Endothelial cell of umbilical vein (primary cell): Measurements from ENCODE around the gene ANGPTL7. TPM values are rescaled to one million over a fixed set of nuclear protein-coding genes. Genes with fewer than 3 reads are reported as not detected.

Experiments used
- BruUV-seq: library from RNA; stranded (reverse); fragments of 400-500 nt; replicated peaks from 2 replicates; lab custom pipeline; 2021; lab: Mats Ljungman, UMichigan
- CTCF ChIA-PET: fragments of 300-600, 350-600 bp; sonication (Branson Sonifier 250); formaldehyde crosslinking; loops from one replicate; lab custom pipeline; 2021; ENCODE audit warnings: antibody characterized with exemption, inconsistent platforms; lab: Charles Lee
- POLR2A ChIA-PET: fragments of 300-600, 350-600 bp; sonication (Branson Sonifier 250); formaldehyde crosslinking; loops from one replicate; lab custom pipeline; 2021; ENCODE audit warnings: antibody characterized with exemption, inconsistent platforms; lab: Charles Lee
- DNase-seq: peaks from one replicate; pipeline ENCODE4 v3.0.0-alpha.2; 2011; ENCODE audit warnings: low read depth, low spot score
- FAIRE-seq: peaks from 2 replicates; lab custom pipeline; 2011; peaks lifted over from hg19 to GRCh38; lab: Jason Lieb, UNC
- H2AFZ ChIP-seq: 2 replicates; pipeline ENCODE4 v1.6.0; 2012; ENCODE audit warnings: low read depth, low read length, control low read depth, inconsistent platforms
- H3K27ac ChIP-seq: 2 replicates; pipeline ENCODE4 v1.5.1; 2011; ENCODE audit warnings: low read depth, mild to moderate bottlenecking, control low read depth, low read length, moderate library complexity; ENCODE audit not compliant: insufficient read depth
- H3K27me3 ChIP-seq, 2 experiments: 2 replicates each; pipeline versions ENCODE4 v1.6.0 to v1.6.1; 2011; ENCODE audit warnings: low read length in 2 of 2, mixed read lengths in 1 of 2; ENCODE audit not compliant: control insufficient read depth in 2 of 2, insufficient read depth in 2 of 2
- H3K36me3 ChIP-seq, 2 experiments: 2 replicates in 1 of 2; 3 replicates in 1 of 2; pipeline ENCODE4 v1.5.1; 2011; ENCODE audit warnings: low read length in 2 of 2, mild to moderate bottlenecking in 1 of 2, moderate library complexity in 1 of 2; ENCODE audit not compliant: control insufficient read depth in 2 of 2, insufficient read depth in 2 of 2; ENCODE audit errors: extremely low read depth in 1 of 2
- H3K4me1 ChIP-seq: 3 replicates; pipeline ENCODE4 v1.5.1; 2011; ENCODE audit warnings: mild to moderate bottlenecking, low read length; ENCODE audit not compliant: control insufficient read depth, insufficient read depth; ENCODE audit errors: extremely low read depth
- H3K4me2 ChIP-seq: 2 replicates; pipeline ENCODE4 v1.6.1; 2011; ENCODE audit warnings: low read length, control low read depth, mixed read lengths; ENCODE audit not compliant: insufficient read depth
- H3K4me3 ChIP-seq, 3 experiments: fragments of 200-600 bp in 1 of 3; sonication (generic), shearing (Covaris generic) in 1 of 3; replicated peaks in 1 of 3; 2 replicates each; pipeline ENCODE4 v1.5.1; 2011 to 2016; ENCODE audit warnings: control low read depth in 3 of 3, low read length in 3 of 3, mild to moderate bottlenecking in 2 of 3, inconsistent platforms in 1 of 3, low read depth in 1 of 3, moderate library complexity in 1 of 3; ENCODE audit not compliant: insufficient read depth in 1 of 3
- H3K79me2 ChIP-seq: 2 replicates; pipeline ENCODE4 v1.6.0; 2012; ENCODE audit warnings: low read length, inconsistent platforms; ENCODE audit not compliant: control insufficient read depth, insufficient read depth
- H3K9ac ChIP-seq: replicated peaks from 2 replicates; pipeline ENCODE3; 2011; ENCODE audit warnings: low read length, control low read depth; ENCODE audit not compliant: insufficient read depth; ENCODE audit errors: extremely low read depth
- H3K9me1 ChIP-seq: replicated peaks from 3 replicates; pipeline ENCODE4 v1.6.0; 2011; ENCODE audit warnings: mild to moderate bottlenecking, low read length; ENCODE audit not compliant: control insufficient read depth, insufficient read depth; ENCODE audit errors: extremely low read depth
- H3K9me3 ChIP-seq: replicated peaks from 2 replicates; pipeline ENCODE4 v1.5.1; 2012; ENCODE audit warnings: low read length, inconsistent platforms; ENCODE audit not compliant: control insufficient read depth, insufficient read depth
- H4K20me1 ChIP-seq: replicated peaks from 2 replicates; pipeline ENCODE3; 2011; ENCODE audit warnings: mild to moderate bottlenecking, low read length; ENCODE audit not compliant: control insufficient read depth, insufficient read depth; ENCODE audit errors: extremely low read depth
- EZH2 ChIP-seq: IDR thresholded peaks from 2 replicates; pipeline ENCODE4 v1.6.1; 2012; ENCODE audit warnings: borderline replicate concordance, low read depth, mild to moderate bottlenecking, moderate library complexity, low read length, inconsistent platforms; ENCODE audit not compliant: severe bottlenecking
- FOS ChIP-seq: IDR thresholded peaks from 2 replicates; pipeline ENCODE4 v1.6.1; 2011; ENCODE audit warnings: mild to moderate bottlenecking, low read length, moderate library complexity, borderline replicate concordance; ENCODE audit not compliant: insufficient read depth
- GATA2 ChIP-seq: IDR thresholded peaks from 2 replicates; pipeline ENCODE4 v1.7.0; 2011; ENCODE audit warnings: low read depth, mild to moderate bottlenecking, moderate library complexity, mixed read lengths, low read length; ENCODE audit not compliant: insufficient read length, insufficient read depth
- JUN ChIP-seq: IDR thresholded peaks from 2 replicates; pipeline ENCODE4 v1.6.1; 2011; ENCODE audit warnings: borderline replicate concordance, low read depth; ENCODE audit not compliant: insufficient read length, insufficient read depth
- MYC ChIP-seq: IDR thresholded peaks from one replicate; pipeline ENCODE4 v1.6.1; 2011; ENCODE audit warnings: mild to moderate bottlenecking, low read depth, low read length
- POLR2A ChIP-seq: IDR thresholded peaks from 2 replicates; pipeline ENCODE4 v1.6.1; 2012; ENCODE audit warnings: low read depth, mild to moderate bottlenecking, control low read depth, low read length
- POLR2AphosphoS5 ChIP-seq: IDR thresholded peaks from 2 replicates; pipeline ENCODE4 v1.6.1; 2012; ENCODE audit warnings: low read depth, mild to moderate bottlenecking, control low read depth, low read length, moderate library complexity; ENCODE audit not compliant: insufficient read depth
- dilution Hi-C: fragments of 300-500 bp; cut with MboI; formaldehyde crosslinking; loops from one replicate; pipeline ENCODE4 v1.15.0; 2019; ENCODE audit warnings: low sequenced_read_pairs; ENCODE audit not compliant: extremely low pct_ligation_motif_present
- intact Hi-C: fragments of 100-400 bp; cut with micrococcal nuclease; formaldehyde crosslinking; loops from one replicate; pipeline ENCODE4 v1.10.0; 2022
- polyA plus RNA-seq, 4 experiments: library from polyadenylated mRNA; depleted of rRNA in 3 of 4; stranded (reverse) in 3 of 4; unstranded in 1 of 4; fragments of >200 nt; gene quantifications; 2 replicates each; pipeline versions ENCODE4 v1.2.1 to v1.2.3, GENCODE V29; 2011 to 2012; ENCODE audit warnings: missing spikeins in 1 of 4
- total RNA-seq: library from RNA; stranded (reverse); gene quantifications from 2 replicates; pipeline ENCODE4 v1.2.3, GENCODE V29; 2021
- TF ChIP-seq, protein P1 (sequence below): IDR thresholded peaks from 2 replicates; pipeline ENCODE4 v1.6.1; 2011; ENCODE audit not compliant: insufficient read depth, insufficient read length
- TF ChIP-seq, protein P2 (sequence below), 2 donors: IDR thresholded peaks; 1 replicate in 1 of 2; 2 replicates in 1 of 2; pipeline ENCODE4 v1.5.1; 2011; ENCODE audit warnings: low read length in 2 of 2, mild to moderate bottlenecking in 2 of 2, moderate library complexity in 2 of 2, control low read depth in 1 of 2, inconsistent platforms in 1 of 2, low read depth in 1 of 2; ENCODE audit not compliant: insufficient read depth in 1 of 2; ENCODE audit errors: extremely low read depth in 1 of 2

The ANGPTL7 gene
- total and polyA plus RNA-seq, 2 donors (not counting 3 experiments of a cell fraction or from before 2014, with no cell fraction given), result not detected

DNA sequence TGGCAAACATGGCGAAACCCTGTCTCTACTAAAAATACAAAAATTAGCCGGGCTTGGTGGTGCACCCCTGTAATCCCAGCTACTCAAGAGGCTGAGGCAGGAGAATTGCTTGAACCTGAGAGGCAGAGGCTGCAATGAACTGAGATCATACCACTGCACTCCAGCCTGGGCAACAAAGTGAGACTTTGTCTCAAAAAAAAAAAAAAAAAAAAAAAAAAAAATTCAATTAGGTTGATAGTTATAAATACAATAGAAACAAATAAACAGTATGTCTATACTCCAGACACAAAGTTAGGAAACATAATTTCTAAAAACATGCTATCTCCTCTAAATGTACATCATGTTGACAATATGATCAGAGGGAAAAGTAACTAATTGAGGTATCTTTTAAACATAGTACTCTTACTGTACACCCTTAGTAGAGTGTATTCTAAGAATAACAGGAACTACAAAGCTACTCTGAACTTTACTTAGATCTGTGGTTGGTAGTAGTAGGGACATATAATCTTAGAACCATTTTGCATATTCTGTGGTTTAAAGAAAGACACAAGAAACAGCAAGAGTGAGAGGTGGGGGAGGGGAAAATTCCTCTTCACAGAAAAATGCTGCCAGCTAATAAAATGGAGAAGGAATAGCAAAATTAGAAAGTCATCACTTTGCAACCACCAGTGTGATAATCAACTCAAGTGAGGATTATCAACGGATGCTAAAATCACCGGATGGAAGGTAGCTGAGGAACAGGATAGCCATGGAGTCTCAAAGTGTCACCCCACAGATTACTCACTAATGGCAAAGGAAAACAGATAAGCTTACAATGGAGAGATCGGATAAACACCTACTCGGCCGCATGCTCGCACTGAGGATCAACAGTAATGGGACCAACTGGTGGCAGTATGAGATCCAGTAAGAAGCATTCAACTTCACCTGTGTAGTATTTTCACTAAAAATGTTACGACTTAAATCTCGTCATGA, 38.2 kb downstream of the ANGPTL7 start:
- dilution Hi-C loops, result no loop called here
- no TSS peak for BruUV-seq
- H3K27ac ChIP-seq, result no peak overlapping the region
- H3K36me3 ChIP-seq, result peaks cover 21 to 30% of the 10 kb centered on the region in 2 experiments
- H3K79me2 ChIP-seq, result peaks cover 2% of the 10 kb centered on the region
- FAIRE-seq (no peak), DNase-seq (no peak)
- H3K9me1 ChIP-seq, result no peaks in the 10 kb centered on the region
- POLR2A ChIA-PET, result no interaction called here
- H3K4me2 ChIP-seq, result no peak overlapping the region
- H2AFZ ChIP-seq, result no peak overlapping the region
- H3K4me3 ChIP-seq, result no peak overlapping the region
- no peaks in the 10 kb centered on the region for H4K20me1 ChIP-seq
- no peak for TF ChIP-seq MYC
- no peak for TF ChIP-seq FOS
- no peak for TF ChIP-seq JUN
- no peak for TF ChIP-seq POLR2A
- TF ChIP-seq POLR2AphosphoS5, result no peak
- TF ChIP-seq GATA2, result no peak
- CTCF ChIA-PET, result interaction anchor here (0.6 to 2.6 kb wide), 7 partner anchors 11 to 484 kb away, joined by 3 to 12 read pairs (median 3); no protein-coding TSS in a partner anchor
- no peaks in the 10 kb centered on the region for H3K4me1 ChIP-seq
- no peaks in the 10 kb centered on the region for H3K9me3 ChIP-seq
- H3K9ac ChIP-seq, result no peak overlapping the region
- intact Hi-C loops, result no loop called here
- H3K27me3 ChIP-seq, result no peaks in the 10 kb centered on the region

DNA sequence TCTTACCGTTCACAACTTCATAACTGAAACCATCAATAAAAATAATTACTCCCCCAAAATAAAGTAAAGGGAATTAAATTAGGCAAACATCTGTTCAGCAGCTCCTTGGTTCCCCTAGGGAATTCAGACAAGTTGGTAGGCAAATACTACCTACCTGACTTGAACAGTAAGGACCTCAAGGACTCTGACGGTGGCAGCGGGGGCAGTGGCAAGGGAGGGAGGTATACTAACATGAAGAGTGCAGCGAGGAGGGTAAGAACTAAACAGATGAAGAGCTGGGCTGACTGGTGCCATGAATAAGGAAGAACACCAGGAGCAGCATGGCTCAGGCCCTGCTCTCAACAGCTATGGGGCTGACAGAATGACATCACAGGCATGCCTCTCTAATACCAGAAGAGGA, 40.0 kb downstream of the ANGPTL7 start:
- FAIRE-seq (no peak), DNase-seq (no peak)
- Histone ChIP-seq H3K9me3 (no peaks in the 10 kb centered on the region), H4K20me1 (no peaks in the 10 kb centered on the region), H3K36me3 (peaks cover 29 to 31% of the 10 kb centered on the region in 2 experiments), H3K9me1 (no peaks in the 10 kb centered on the region), H3K9ac (no peak overlapping the region), H2AFZ (no peak overlapping the region), H3K27me3 (no peaks in the 10 kb centered on the region), H3K4me3 (no peak overlapping the region), H3K79me2 (no peaks in the 10 kb centered on the region), H3K27ac (no peak overlapping the region), H3K4me1 (no peaks in the 10 kb centered on the region), H3K4me2 (no peak overlapping the region)
- ChIA-PET POLR2A (no interaction called here), CTCF (interaction anchor here (1.1 kb wide), 1 partner anchor 192 kb away, joined by 3 read pairs; no protein-coding TSS in a partner anchor)
- intact Hi-C loops (no loop called here), dilution Hi-C loops (no loop called here)
- no peak for TF ChIP-seq FOS
- TF ChIP-seq POLR2AphosphoS5, result no peak
- no peak for TF ChIP-seq GATA2
- TF ChIP-seq, protein P1, sequence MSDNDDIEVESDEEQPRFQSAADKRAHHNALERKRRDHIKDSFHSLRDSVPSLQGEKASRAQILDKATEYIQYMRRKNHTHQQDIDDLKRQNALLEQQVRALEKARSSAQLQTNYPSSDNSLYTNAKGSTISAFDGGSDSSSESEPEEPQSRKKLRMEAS, result no peak
- TF ChIP-seq POLR2A, result no peak
- TF ChIP-seq JUN, result no peak
- no peak for TF ChIP-seq MYC
- TF ChIP-seq EZH2, result no peak
- TF ChIP-seq, protein P2, sequence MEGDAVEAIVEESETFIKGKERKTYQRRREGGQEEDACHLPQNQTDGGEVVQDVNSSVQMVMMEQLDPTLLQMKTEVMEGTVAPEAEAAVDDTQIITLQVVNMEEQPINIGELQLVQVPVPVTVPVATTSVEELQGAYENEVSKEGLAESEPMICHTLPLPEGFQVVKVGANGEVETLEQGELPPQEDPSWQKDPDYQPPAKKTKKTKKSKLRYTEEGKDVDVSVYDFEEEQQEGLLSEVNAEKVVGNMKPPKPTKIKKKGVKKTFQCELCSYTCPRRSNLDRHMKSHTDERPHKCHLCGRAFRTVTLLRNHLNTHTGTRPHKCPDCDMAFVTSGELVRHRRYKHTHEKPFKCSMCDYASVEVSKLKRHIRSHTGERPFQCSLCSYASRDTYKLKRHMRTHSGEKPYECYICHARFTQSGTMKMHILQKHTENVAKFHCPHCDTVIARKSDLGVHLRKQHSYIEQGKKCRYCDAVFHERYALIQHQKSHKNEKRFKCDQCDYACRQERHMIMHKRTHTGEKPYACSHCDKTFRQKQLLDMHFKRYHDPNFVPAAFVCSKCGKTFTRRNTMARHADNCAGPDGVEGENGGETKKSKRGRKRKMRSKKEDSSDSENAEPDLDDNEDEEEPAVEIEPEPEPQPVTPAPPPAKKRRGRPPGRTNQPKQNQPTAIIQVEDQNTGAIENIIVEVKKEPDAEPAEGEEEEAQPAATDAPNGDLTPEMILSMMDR (IDR thresholded peaks at IDR 0.05; ENCODE audit: extremely low read depth in 1 of 2, insufficient read depth in 1 of 2, low read depth in 1 of 2, low read length in 2 of 2), result no peak
- BruUV-seq, result no TSS peak
